GM19463 (cell line): Measurements from ENCODE around the gene SYN1.

ENCODE experiments used
- ATAC-seq: cut with Tn5 transposase; IDR thresholded peaks from one replicate; pipeline ENCODE4 v1.9.1; 2021; ENCODE audit warnings: mild to moderate bottlenecking, moderate library complexity; ENCODE audit not compliant: unreplicated experiment

The SYN1 gene

DNA sequence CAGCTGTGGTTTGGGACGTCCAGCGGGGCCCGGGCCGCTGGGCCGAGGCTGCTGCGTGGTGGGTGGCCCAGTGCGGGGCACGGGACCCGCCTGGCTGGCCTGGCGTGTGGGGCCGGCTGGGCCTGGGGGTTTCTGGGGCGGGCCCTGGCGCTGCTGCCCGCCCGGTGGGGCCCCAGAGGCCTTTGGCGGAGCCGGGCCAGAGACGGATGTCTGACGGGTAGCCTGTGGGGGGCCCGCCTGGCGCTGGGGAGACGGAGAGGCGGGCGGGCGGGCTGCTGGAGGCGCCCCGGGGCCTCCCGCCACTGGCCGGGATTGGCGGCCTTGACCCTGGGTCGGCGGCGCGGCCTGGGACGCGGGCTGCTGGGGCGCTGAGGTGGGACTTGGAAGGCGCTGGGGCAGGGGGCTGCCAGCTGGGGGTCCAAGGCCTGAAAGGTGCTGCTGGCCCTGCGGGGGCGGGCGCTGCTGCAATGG lies 45.5 kb downstream of the SYN1 start:
- ATAC-seq: no peak

DNA sequence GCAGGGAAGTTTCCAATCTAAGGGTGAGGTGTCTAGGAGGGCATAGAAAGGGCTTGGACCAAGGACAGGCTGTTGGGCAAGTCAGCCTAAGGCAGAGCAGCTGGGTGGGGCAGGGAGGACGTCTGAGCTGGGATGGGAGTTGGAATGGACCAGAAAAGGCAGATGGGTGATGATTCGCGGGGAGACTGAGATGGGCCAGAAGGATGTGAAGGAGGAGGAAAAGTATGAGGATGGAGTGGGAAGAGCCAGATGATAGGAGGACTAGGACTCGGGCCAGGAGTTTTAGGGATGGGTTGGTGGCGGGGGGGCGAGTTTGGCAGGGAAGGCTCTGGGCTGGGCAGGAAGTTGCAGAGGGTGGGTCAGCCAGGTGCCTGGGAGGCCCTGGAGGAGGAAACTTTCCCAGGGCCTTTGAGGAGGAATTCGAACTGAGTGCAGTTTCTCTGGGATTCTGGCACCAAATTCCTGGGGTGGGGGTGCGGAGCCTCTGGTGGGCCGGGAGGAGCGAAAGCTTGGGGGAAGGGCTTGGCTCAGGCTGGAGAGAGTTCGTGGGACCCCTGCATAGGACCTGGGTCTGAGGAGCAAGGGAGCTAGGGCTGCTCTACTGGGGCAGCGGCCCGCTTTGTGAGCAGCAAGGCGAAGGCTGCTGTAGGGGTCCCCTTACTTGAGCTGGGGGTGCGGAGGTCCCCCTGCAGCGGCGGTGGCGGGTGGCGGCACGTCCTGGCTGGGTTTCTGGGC lies 46.1 kb downstream of the SYN1 start:
- no peak for ATAC-seq

DNA sequence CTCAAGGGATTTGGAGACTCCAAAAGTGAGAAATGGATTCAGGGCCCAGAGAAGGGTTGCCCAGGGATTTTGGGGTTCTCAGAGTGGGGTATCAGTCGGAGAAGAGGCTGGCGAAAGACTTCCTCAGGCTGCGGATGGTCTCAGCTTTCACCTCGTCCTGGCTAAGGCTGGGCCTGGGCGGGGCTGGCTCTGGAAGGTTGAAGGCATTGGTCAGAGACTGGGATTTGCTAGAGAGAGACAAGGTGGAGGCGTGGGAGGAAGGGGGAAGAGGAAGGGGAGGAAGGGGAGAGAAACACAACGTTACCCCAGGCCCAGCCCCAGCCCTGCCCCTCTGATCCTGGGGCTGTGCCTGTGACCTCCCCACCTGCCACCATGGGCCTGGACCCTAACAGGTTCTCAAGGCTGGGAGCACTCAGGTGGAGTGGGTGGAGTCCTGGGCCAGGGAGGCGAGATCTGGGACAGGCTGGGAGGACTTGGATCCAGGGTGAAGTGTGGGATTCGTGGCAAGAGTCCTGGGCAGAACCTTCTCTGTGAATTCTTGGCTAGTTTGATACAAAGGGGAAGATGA lies 46.8 kb downstream of the SYN1 start:
- ATAC-seq: no peak

DNA sequence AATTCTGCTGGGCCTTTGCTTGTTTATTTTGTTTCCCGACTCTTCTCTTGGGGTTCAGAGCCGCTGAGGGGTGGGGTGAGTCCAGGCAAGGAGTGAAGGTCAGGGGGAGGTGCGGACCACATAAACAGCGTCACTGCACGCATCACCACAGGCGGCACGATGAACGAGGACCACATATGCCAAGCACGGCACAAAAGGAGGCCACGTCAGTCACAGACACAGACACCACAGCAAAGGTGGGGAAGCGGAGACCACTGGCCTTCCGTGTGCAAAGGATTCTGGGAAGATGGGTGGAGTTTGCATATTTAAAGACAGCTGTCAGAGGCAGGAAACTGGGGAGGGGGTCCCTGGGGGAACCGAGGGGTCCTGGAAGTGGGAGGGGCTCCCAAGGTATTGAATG lies 47.8 kb downstream of the SYN1 start:
- ATAC-seq: no peak

DNA sequence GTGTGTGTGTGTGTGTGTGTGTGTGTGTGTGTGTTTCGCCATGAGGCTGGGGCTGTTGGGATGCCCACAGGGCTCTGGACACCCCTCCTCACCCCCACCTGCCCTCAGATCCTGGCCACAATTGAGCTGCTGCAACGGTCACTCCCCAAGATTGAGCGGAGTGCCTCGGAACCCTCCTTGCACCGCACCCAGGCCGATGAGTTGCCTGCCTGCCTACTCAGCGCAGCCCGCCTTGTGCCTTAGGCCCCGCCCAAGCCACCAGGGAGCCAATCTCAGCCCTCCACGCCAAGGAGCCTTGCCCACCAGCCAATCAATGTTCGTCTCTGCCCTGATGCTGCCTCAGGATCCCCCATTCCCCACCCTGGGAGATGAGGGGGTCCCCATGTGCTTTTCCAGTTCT lies 48.4 kb downstream of the SYN1 start:
- no peak for ATAC-seq

DNA sequence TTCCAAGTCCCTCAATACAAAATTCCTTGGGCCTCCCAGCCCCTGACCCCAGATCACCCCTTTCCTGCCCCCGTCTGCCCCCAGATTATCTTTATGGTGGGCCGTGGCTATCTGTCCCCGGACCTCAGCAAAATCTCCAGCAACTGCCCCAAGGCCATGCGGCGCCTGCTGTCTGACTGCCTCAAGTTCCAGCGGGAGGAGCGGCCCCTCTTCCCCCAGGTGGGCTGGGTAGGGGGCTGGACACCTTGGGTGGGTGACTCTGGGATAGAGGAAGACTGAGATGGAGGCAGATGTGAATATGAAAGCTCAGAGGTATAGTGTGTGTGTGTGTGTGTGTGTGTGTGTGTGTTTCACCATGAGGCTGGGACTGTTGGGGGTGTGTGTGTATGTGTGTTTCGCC lies 48.9 kb downstream of the SYN1 start:
- no peak for ATAC-seq

DNA sequence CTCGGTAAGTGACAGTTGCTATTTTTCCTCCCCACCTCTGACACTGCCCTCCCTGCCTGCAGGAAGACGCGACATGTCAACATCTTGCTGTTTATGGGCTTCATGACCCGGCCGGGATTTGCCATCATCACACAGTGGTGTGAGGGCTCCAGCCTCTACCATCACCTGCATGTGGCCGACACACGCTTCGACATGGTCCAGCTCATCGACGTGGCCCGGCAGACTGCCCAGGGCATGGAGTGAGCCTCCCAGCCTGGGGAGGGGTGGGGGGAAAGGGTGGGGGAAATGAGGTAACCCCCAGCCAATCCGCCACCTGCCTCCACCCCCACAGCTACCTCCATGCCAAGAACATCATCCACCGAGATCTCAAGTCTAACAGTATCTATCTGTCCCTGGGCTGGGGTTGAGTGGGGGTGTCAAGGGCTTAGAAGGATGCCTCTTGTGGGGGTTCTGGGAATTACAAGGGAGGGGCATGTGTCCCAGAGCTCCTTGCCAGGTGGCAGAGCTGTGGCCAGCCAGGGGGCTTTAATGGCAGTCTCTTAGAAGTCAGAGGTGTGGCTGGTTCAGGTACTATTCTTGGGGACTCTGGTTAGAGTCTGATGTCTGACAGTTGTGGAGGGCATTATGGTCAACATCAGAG lies 50.9 kb downstream of the SYN1 start:
- ATAC-seq: no peak

DNA sequence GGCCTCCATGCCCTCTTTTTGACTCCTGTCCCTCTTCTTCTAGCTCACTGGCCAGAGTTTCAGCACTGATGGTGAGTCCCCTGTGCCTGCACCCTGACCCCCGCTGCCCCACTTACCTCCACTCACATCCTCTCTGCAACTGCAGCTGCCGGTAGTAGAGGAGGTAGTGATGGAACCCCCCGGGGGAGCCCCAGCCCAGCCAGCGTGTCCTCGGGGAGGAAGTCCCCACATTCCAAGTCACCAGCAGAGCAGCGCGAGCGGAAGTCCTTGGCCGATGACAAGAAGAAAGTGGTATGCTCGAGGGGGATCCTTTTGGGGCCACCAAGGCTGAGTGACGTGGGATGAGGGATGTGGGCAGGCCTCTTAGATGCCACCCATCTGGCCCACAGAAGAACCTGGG lies 52.8 kb downstream of the SYN1 start:
- no peak for ATAC-seq

DNA sequence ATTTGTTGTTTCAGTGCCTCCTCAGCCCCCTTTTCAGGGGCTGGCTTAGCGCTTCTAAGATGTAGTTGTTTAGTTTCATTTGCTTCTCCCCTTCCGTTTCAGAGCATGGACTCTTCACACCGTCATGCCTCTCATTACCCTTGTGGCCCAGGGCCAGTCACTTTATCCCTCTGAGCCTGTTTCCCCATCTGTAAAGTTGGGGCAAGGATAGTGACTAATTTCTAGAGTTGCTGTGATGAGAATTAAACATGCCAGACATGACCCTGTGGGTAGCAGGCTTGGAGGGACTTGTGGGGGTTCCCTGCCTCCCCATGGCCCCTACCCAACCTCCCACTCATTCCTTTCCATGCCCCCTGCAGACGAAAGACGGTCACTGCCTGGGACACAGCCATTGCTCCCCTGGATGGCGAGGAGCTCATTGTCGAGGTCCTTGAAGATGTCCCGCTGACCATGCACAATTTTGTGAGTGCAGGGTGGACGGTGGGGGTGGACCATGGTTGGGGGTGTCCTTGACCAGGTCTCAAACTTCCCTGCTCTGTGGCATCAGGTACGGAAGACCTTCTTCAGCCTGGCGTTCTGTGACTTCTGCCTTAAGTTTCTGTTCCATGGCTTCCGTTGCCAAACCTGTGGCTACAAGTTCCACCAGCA lies 55.1 kb downstream of the SYN1 start:
- no peak for ATAC-seq

DNA sequence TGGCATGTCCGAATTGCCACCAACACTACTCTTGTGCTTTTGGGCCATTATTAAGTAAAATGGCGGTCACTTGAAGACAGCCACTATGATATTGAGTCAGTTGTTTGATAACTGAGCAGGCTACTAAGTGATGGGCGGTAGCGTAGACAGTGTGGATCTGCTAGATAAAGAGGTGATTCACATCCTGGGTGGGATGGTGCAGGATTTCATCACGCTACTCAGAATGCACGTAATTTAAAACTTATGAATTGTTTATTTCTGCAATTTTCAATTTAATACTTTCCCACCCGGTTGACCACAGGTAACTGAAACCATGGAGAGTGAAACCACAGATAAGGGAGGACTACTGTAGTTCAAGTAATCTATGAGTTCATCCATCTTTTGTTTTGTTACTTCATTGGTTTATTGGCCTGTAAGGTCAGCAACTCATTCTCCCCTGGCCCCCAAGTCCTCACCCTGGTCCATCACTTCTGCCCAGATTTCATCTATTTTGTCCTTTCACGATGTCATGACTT lies 55.8 kb downstream of the SYN1 start:
- no peak for ATAC-seq

DNA sequence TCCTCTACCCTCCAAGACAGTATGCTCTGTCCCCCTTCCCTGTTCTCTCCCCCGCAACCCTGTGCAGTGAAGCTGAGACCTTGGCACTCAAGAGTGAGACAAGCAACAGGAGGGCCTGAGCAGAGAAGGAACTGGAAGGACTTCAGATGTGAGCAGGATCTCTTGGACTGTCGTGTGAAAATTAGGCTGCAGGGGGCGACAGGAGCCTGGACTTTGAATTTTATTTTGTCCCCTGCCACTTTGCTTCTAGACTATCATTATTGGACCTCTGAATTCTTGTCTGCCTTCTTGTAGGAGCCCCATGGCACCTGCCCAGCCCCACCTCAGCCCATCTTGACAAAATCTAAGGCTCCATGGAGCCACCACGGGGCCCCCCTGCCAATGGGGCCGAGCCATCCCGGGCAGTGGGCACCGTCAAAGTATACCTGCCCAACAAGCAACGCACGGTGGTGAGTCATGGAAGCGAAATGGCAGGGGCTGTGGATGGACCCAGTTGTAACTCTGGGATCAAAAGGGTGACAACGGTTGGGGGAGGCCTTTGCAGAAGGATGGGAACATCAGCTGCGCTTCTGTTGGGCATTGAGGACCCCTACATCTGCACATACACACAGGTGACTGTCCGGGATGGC lies 56.9 kb downstream of the SYN1 start:
- ATAC-seq: no peak

DNA sequence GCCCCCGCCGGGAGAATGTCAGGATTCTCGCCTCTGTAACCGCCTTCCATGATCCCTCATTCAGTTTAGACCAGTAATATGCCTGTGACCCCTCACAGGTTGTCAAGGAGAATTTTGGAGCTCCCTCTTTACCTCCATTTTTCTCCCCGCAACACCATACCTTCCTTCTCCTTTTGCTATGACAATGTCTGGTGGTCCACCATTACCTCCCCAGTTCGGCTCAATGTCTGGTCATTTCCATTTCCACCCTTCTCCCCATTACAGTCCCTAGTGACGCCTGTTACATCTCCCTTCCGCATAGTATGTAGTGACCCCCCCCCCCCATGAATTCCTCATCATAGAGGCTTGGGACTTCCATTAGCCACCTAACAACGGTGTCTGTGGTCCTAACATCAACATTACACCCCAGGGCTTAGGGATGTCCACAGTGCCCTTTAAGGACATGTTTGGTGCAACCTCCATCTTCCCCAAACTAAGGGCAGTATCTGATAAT lies 58.0 kb downstream of the SYN1 start:
- no peak for ATAC-seq

DNA sequence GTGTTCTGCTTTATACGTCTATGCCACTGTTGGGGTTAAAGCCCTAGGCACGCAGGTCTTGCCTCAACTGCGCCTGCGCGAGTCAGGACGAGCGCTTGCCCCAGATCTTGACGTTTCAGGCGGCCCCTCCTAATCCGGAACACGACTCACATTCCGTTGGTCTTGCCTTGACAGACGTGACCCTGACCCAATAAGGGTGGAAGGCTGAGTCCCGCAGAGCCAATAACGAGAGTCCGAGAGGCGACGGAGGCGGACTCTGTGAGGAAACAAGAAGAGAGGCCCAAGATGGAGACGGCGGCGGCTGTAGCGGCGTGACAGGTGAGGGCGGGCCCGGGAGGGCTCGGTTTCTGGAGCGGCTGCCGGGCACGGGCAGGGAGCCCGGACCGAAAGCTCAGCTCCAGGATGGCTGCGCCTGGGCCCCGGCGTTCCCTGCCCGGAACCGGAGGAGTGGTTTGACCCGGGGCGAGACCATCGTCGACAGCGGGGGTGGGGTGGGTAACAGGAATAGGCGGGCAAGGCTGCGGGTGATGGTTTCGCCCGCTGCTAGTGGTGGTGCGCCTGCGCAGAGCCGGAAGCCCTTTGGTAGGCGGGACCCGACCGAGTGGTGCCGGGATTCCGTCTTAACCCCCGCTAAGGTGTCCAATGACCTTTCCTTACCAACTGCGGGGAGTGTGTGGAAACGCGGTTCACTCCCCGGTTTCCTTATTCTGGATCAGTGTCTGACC lies 58.6 kb downstream of the SYN1 start, which contains the start of gene ARAF:
Gene ARAF, plus strand, starts transcription at position 272 of the 725 bp plus-strand sequence. CDS start 1,763 bp downstream, outside the sequence.
- peak; percentile 80 for ATAC-seq

DNA sequence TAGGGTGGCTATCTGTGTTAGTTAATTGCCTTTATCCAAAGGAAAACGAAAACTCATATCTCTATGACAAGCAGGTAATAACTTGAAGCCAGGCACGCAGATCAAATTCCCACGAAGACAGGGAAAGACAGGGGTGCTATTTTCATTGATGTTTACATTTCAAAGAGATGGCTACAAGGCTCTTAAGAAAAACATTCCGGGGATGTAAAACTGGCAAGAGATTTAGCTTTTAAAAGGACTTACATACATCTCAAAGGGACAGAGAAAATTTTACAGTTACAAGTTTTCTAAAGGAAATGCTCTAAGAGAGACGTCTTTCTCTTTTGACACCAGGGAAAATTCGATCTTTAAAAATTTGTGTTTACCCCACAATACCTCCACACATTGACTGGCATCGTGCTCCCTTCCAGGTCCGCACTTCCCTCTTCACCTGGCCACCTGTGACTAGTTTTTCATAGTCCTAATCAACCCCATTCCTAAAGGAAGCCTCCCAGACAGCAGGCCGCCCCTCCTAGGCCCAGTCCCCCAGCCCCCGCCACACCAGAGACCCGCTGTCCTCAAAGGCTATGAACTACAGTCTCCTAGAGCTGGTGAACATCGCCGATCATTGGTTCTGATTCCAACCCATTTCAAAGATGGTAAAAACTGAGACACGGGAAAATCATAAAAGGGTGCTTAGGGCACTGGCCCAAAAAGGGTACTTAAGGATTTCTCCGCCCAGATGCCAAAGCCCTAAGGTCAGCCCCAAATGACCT lies 59.3 kb downstream of the SYN1 start:
- ATAC-seq: no peak

DNA sequence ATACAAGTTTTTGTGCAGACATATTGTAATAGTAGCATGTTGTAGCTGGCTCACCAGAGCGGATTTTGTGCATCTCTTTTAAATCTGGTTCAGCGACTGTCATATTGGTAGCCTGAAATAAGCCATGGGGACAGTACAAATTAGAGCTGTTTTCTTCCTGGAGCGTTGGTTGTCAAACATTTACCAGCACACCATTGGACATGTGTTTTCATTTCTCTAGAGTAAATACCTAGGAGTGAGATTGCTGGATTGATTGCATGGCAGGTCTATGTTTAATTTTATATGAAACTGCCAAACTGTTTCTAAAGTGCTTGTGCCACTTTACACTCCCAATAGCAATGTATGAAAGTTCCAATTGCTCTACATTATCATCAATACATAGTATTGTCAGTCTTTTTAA lies 61.2 kb downstream of the SYN1 start:
- ATAC-seq: no peak

DNA sequence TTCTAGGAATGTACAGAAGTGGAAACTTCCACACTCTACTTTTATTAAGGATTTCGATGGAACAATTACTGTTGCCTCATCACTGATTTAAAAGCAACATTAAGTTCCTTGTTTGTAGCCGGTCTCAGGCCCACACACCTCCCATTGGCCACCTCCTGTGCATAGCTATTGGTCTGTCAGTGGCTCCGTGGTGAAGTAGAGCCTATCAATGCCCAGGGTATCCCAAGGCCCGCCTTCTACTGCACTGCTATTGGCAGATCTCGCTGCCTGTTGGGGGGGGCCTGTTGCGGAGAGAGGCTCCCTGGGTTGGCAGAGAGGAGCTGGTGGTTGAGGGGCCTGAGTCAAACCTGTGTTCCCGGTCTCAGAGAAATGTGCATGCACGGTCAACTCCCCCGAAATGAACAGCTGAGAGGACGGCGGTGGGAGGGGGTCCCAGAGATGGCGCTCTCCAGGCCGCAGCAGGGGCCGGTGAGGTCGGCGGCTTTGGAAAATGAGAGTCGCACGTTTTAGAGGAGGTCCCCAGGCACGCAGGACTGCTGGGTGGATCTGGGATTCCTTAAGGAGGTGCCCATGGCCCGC lies 63.5 kb downstream of the SYN1 start:
- ATAC-seq: peak; percentile 90

DNA sequence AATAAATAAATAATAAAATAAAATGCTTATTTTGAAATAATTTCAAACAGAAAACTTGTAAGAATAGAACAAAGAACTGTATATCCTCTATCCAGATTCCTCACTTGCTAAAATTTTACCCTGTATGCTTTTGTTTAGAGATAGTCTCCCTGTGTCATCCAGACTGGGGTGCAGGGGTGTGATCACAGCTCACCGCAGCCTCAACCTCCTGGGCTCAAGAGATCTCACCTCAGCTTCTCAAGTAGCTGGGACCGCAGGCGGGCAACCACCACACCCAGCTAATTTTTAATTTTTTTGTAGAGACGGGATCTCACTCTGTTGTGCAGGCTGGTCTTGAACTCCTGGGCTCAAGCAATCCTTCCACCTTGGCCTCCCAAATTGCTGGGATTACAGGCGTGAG lies 76.2 kb downstream of the SYN1 start:
- no peak for ATAC-seq

DNA sequence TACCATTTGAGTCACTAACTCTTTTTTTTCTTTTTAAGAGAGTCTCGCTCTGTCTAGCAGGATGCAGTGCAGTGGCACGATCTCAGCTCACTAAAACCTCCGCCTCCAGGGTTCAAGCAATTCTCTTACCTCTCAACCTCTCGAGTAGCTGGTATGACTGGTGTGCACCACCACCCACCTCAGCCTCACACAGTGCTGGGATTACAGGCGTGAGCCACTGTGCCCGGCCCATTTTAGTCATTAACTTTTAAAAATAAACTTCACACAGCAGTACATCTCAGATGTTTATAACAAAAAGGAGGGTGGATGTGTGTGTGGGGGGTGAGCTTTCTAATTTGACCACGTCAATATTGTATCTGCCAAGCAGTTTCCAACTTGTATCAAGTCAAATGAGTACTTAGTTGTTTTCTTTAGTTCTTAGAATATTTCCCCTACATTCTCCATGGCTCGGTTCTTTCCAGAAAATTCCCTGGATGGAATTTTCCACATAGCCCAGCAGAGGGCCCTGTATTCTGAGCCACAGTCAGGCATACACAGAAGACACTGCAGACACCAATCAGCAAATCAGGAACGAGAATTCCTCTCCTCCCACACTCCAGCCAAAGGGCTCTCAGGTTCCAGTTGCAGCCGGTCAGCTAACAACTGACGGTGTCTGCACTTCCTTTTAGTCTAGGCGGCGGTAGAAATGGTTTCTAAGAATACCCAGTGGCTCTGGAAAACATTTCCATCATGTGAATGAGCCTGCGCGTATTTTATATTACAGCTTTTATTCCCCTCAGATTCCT lies 78.7 kb downstream of the SYN1 start:
- no peak for ATAC-seq
